PC-3 (cell line): Measurements from ENCODE around the gene FOXP1. TPM values are rescaled to one million over a fixed set of nuclear protein-coding genes. Genes with fewer than 3 reads are reported as not detected.

ENCODE experiments used
- ATAC-seq: fragments of 200-7000 bp; cut with Tn5 transposase; 2 replicates; pipeline ENCODE4 v1.9.1; 2020; ENCODE audit warnings: mild to moderate bottlenecking, moderate library complexity
- BruUV-seq: library from RNA; stranded (reverse); fragments of 400-500 nt; replicated peaks from 2 replicates; lab custom pipeline; 2021; lab: Mats Ljungman, UMichigan
- CTCF ChIA-PET: fragments of 300-600 bp; sonication (Branson Sonifier 250); formaldehyde crosslinking; loops from one replicate; lab custom pipeline; 2022; ENCODE audit warnings: antibody characterized with exemption; lab: Charles Lee
- POLR2A ChIA-PET: fragments of 300-600 bp; sonication (Branson Sonifier 250); formaldehyde crosslinking; loops from one replicate; lab custom pipeline; 2022; ENCODE audit warnings: antibody characterized with exemption; ENCODE audit not compliant: unreplicated experiment; lab: Charles Lee
- DNase-seq: peaks from one replicate; pipeline ENCODE4 v3.0.0-alpha.2; 2015
- H2AFZ ChIP-seq: fragments of 300-600 bp; sonication (generic); 2 replicates; pipeline ENCODE4 v1.6.0; 2016; ENCODE audit warnings: antibody characterized with exemption, low read length
- H3F3A ChIP-seq: fragments of 300-600 bp; sonication (generic); one replicate; pipeline ENCODE4 v1.6.0; 2017; ENCODE audit warnings: antibody characterized with exemption, low read length, control low read depth, mild to moderate bottlenecking; ENCODE audit not compliant: unreplicated experiment
- H3K27ac ChIP-seq: fragments of 300-600 bp; sonication (generic); 2 replicates; pipeline ENCODE4 v1.5.1; 2016; ENCODE audit warnings: mild to moderate bottlenecking, low read length
- H3K27me3 ChIP-seq: fragments of 300-600 bp; sonication (generic); 2 replicates; pipeline ENCODE4 v1.6.1; 2016; ENCODE audit warnings: low read length, mixed read lengths
- H3K36me3 ChIP-seq: fragments of 300-600 bp; sonication (generic); 2 replicates; pipeline ENCODE4 v1.6.1; 2016; ENCODE audit warnings: low read depth, mixed run types, low read length, mixed read lengths
- H3K4me1 ChIP-seq: fragments of 300-600 bp; sonication (generic); 2 replicates; pipeline ENCODE4 v1.5.1; 2016; ENCODE audit warnings: low read length; ENCODE audit not compliant: insufficient read depth
- H3K4me2 ChIP-seq: fragments of 300-600 bp; sonication (generic); 2 replicates; pipeline ENCODE4 v1.6.0; 2016; ENCODE audit warnings: low read length
- H3K4me3 ChIP-seq: fragments of 300-600 bp; sonication (generic); 2 replicates; pipeline ENCODE4 v1.5.1; 2016; ENCODE audit warnings: mild to moderate bottlenecking, low read length, mixed read lengths
- H3K79me2 ChIP-seq: fragments of 300-600 bp; sonication (generic); 2 replicates; pipeline ENCODE4 v1.6.1; 2017; ENCODE audit warnings: low read length, mixed read lengths
- H3K9ac ChIP-seq: fragments of 300-600 bp; sonication (generic); 2 replicates; pipeline ENCODE4 v1.6.0; 2016; ENCODE audit warnings: mild to moderate bottlenecking, low read length
- H3K9me2 ChIP-seq: fragments of 300-600 bp; sonication (generic); replicated peaks from 2 replicates; pipeline ENCODE4 v1.6.1; 2016; ENCODE audit warnings: mixed run types, low read length, mixed read lengths
- H3K9me3 ChIP-seq: fragments of 300-600 bp; sonication (generic); 2 replicates; pipeline ENCODE4 v1.6.1; 2016; ENCODE audit warnings: low read length, mixed read lengths
- H4K20me1 ChIP-seq: fragments of 300-600 bp; sonication (generic); 2 replicates; pipeline ENCODE4 v1.6.1; 2016; ENCODE audit warnings: low read length, mixed read lengths
- EZH2 ChIP-seq: fragments of 300-600 bp; sonication (generic); IDR thresholded peaks from one replicate; pipeline ENCODE4 v1.6.1; 2017; ENCODE audit warnings: antibody characterized with exemption, mild to moderate bottlenecking, low read length; ENCODE audit not compliant: unreplicated experiment
- EZH2phosphoT487 ChIP-seq: fragments of 300-600 bp; sonication (generic); IDR thresholded peaks from 2 replicates; pipeline ENCODE4 v1.6.1; 2018; ENCODE audit warnings: mild to moderate bottlenecking, antibody characterized with exemption, low read length, borderline replicate concordance
- intact Hi-C: fragments of 100-400 bp; cut with micrococcal nuclease; formaldehyde crosslinking; loops from 2 replicates; pipeline ENCODE4 v1.9.0; 2023
- total RNA-seq: library from RNA; depleted of rRNA; stranded (reverse); fragments of >200 nt; gene quantifications from 2 replicates; pipeline ENCODE4 v1.2.3, GENCODE V29; 2014
- TF ChIP-seq, protein P1 (sequence below): fragments of 300-600 bp; sonication (generic); conservative IDR thresholded peaks from 2 replicates; pipeline ENCODE4 v1.5.1; 2017; ENCODE audit warnings: antibody characterized with exemption, low read depth, mild to moderate bottlenecking, low read length

Gene FOXP1
- total RNA-seq, 1 experiment from 2014 or later: 35.3 TPM

DNA sequence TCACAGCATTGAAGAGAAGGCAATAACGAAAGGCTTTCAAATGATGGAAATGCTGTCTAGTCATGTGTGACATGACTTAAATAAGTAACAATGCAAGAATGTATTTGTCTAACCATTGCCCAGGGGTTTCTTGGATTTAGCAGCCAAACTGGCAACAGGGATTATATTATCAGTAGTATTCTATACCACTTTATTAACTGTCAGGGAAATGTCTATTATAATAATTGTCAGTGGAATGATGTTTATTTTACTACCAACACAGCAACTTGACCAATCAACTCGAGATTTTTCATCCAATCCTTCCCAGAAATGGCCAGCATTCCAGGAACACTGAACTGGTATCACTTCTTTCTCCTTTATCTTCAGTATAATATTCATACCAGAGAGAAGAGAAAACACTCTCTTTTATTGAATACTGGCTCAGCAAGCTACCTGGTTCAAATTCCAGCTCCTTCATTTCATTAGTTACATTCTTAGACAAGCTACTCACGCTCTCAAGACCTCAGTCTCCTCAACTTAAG, 66.2 kb downstream of the FOXP1 start:
- peaks cover 13% of the 10 kb centered on the region for H3K4me1 ChIP-seq
- H4K20me1 ChIP-seq: no peaks in the 10 kb centered on the region
- no peak overlapping the region for H3K4me2 ChIP-seq
- DNase-seq: no peak
- no peak overlapping the region for H3K4me3 ChIP-seq
- intact Hi-C loops: no loop called here
- no peaks in the 10 kb centered on the region for H3K79me2 ChIP-seq
- ChIA-PET POLR2A (no interaction called here), CTCF (no interaction called here)
- H2AFZ ChIP-seq: no peak overlapping the region
- H3F3A ChIP-seq: no peaks in the 10 kb centered on the region
- H3K9ac ChIP-seq: no peak overlapping the region
- ATAC-seq: no peak
- H3K27me3 ChIP-seq: no peaks in the 10 kb centered on the region
- no peaks in the 10 kb centered on the region for H3K9me2 ChIP-seq
- BruUV-seq: no TSS peak
- TF ChIP-seq EZH2: no peak
- TF ChIP-seq, protein P1, sequence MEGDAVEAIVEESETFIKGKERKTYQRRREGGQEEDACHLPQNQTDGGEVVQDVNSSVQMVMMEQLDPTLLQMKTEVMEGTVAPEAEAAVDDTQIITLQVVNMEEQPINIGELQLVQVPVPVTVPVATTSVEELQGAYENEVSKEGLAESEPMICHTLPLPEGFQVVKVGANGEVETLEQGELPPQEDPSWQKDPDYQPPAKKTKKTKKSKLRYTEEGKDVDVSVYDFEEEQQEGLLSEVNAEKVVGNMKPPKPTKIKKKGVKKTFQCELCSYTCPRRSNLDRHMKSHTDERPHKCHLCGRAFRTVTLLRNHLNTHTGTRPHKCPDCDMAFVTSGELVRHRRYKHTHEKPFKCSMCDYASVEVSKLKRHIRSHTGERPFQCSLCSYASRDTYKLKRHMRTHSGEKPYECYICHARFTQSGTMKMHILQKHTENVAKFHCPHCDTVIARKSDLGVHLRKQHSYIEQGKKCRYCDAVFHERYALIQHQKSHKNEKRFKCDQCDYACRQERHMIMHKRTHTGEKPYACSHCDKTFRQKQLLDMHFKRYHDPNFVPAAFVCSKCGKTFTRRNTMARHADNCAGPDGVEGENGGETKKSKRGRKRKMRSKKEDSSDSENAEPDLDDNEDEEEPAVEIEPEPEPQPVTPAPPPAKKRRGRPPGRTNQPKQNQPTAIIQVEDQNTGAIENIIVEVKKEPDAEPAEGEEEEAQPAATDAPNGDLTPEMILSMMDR: no peak
- no peak for TF ChIP-seq EZH2phosphoT487
- H3K9me3 ChIP-seq: no peaks in the 10 kb centered on the region
- no peak overlapping the region for H3K27ac ChIP-seq
- no peaks in the 10 kb centered on the region for H3K36me3 ChIP-seq

DNA sequence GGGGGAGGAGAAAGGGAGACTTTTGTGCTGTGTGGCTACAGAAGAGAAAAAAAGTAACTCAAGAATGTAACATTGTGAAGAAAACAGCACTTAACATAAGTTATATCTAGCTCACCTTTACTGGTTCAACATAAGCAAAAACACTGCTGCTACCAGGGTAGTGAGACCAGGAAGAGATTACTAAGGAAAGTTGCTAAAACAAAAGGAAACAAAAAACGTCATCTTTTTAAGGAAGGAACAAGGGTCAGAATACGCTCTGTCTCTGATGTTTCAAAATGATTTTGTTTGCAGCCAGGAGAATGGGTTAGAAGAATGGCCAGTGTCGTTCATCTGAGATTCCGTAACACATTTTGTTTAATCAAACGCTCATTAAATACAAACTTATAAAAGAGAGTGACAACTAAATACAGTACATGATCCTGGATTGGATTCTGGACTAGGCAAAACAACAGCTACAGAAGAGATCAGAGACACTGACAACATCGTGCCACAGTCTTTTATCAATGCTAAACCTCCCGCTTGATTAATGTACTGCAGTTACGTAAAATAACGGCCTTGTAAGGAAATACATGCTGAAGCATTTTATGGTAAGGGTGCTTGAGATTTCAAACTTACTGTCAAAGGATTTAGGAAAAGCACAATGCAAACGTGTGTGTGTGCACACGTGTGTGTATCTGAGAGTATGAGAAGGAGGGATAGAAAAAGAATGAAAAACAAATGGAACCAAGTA, 67.7 kb downstream of the FOXP1 start:
- intact Hi-C loops: no loop called here

More for the DNA sequence above, 67.7 kb downstream of the FOXP1 start:
- no peak for ATAC-seq
- Histone ChIP-seq H2AFZ (no peak overlapping the region), H3K27me3 (no peaks in the 10 kb centered on the region), H3K36me3 (no peaks in the 10 kb centered on the region), H3K4me2 (no peak overlapping the region), H3K9me2 (no peaks in the 10 kb centered on the region), H3K27ac (no peak overlapping the region), H3K79me2 (no peaks in the 10 kb centered on the region), H3K9me3 (no peaks in the 10 kb centered on the region), H3K4me3 (no peak overlapping the region), H3K9ac (no peak overlapping the region), H3F3A (no peaks in the 10 kb centered on the region), H4K20me1 (no peaks in the 10 kb centered on the region), H3K4me1 (peaks cover 13% of the 10 kb centered on the region)
- no peak for DNase-seq
- ChIA-PET CTCF (no interaction called here), POLR2A (no interaction called here)
- no TSS peak for BruUV-seq
- TF ChIP-seq EZH2phosphoT487 (no peak), EZH2 (no peak)
- TF ChIP-seq, protein P1: no peak
